HepG2 (cell line): Measurements from ENCODE around the gene RCE1. TPM values are rescaled to one million over a fixed set of nuclear protein-coding genes. Genes with fewer than 3 reads are reported as not detected.

Experiments
- AFF4 ChIP-seq: sonication (generic); formaldehyde crosslinking; IDR thresholded peaks from 2 replicates; pipeline ENCODE4 v1.4.0; 2020; ENCODE audit warnings: missing genetic modification reagents
- ARID5B ChIP-seq: IDR thresholded peaks from 2 replicates; pipeline ENCODE4 v1.4.0; 2020; ENCODE audit warnings: mild to moderate bottlenecking, missing genetic modification reagents
- ATF2 ChIP-seq: sonication (generic); formaldehyde crosslinking; IDR thresholded peaks from 2 replicates; pipeline ENCODE4 v1.4.0; 2020; ENCODE audit warnings: missing genetic modification reagents
- BRF2 ChIP-seq: sonication (generic); formaldehyde crosslinking; IDR thresholded peaks from 2 replicates; pipeline ENCODE4 v1.8.1; 2022; ENCODE audit warnings: mild to moderate bottlenecking, missing genetic modification reagents
- CBX1 ChIP-seq: IDR thresholded peaks from one replicate; pipeline ENCODE4 v1.6.1; 2016; ENCODE audit warnings: antibody characterized with exemption, low read depth
- CERS6 ChIP-seq: sonication (generic); formaldehyde crosslinking; IDR thresholded peaks from 2 replicates; pipeline ENCODE4 v1.5.0; 2020; ENCODE audit warnings: missing genetic modification reagents
- CHD2 ChIP-seq: IDR thresholded peaks from 2 replicates; pipeline ENCODE4 v1.6.1; 2011; ENCODE audit warnings: low read depth, low read length, improper control_type of control experiment
- FOXJ3 ChIP-seq: sonication (generic); formaldehyde crosslinking; IDR thresholded peaks from 2 replicates; pipeline ENCODE4 v1.4.0; 2020; ENCODE audit warnings: missing genetic modification reagents, mild to moderate bottlenecking, borderline replicate concordance
- KLF9 ChIP-seq: IDR thresholded peaks from 2 replicates; pipeline ENCODE4 v1.6.1; 2016; ENCODE audit warnings: low read depth
- NFE2L1 ChIP-seq: sonication (generic); formaldehyde crosslinking; IDR thresholded peaks from 2 replicates; pipeline ENCODE4 v1.4.0; 2020; ENCODE audit warnings: missing genetic modification reagents, mild to moderate bottlenecking, borderline replicate concordance
- RELA ChIP-seq: sonication (generic); formaldehyde crosslinking; IDR thresholded peaks from 2 replicates; pipeline ENCODE4 v1.4.0; 2020; ENCODE audit warnings: missing genetic modification reagents
- SP140L ChIP-seq: sonication (generic); formaldehyde crosslinking; IDR thresholded peaks from 2 replicates; pipeline ENCODE4 v1.4.0; 2020; ENCODE audit warnings: missing genetic modification reagents, borderline replicate concordance
- SP5 ChIP-seq: IDR thresholded peaks from 2 replicates; pipeline ENCODE4 v1.6.1; 2016; ENCODE audit warnings: low read depth, borderline replicate concordance
- YEATS4 ChIP-seq: sonication (generic); formaldehyde crosslinking; IDR thresholded peaks from 2 replicates; pipeline ENCODE4 v1.4.0; 2020; ENCODE audit warnings: missing genetic modification reagents, borderline replicate concordance
- ZSCAN21 ChIP-seq: sonication (generic); formaldehyde crosslinking; IDR thresholded peaks from 2 replicates; pipeline ENCODE4 v1.8.0; 2022; ENCODE audit warnings: mild to moderate bottlenecking, missing genetic modification reagents, moderate library complexity, borderline replicate concordance
- ZSCAN9 ChIP-seq: IDR thresholded peaks from 2 replicates; pipeline ENCODE4 v1.6.1; 2016; ENCODE audit warnings: borderline replicate concordance
- polyA plus RNA-seq, 8 experiments: library from polyadenylated mRNA; depleted of rRNA in 3 of 8; stranded (reverse) in 7 of 8; unstranded in 1 of 8; fragments of >200 nt; fragmentation: Illumina TruSeq in 4 of 8; extraction: Trizol in 4 of 8; gene quantifications; 2 replicates each; pipeline versions ENCODE4 v1.2.1 to v1.2.3, GENCODE V29; 2011 to 2016; ENCODE audit warnings: low read depth in 4 of 8, missing spikeins in 1 of 8, mixed read lengths in 1 of 8; ENCODE audit not compliant: insufficient read depth in 1 of 8
- total RNA-seq, 5 experiments: library from RNA; depleted of rRNA; stranded (reverse); fragments of >200 nt; fragmentation: Illumina TruSeq; extraction: Trizol; gene quantifications; 2 replicates each; pipeline ENCODE4 v1.2.3, GENCODE V29; 2016; ENCODE audit warnings: low read depth in 1 of 5

Gene RCE1
- total and polyA plus RNA-seq, 2 of the 13 experiments (the other 11 are each of a cell fraction or from before 2014, with no cell fraction given): 22.2 to 22.4 TPM

- TF ChIP-seq CERS6 (CRISPR knock-in tag) (no peak), FOXJ3 (CRISPR knock-in tag) (no peak), ARID5B (CRISPR knock-in tag) (peak; percentile 41), ZSCAN9 (CRISPR knock-in tag) (peak; percentile 58; the same call in 1 of the 2 replicates), SP5 (peak; percentile 78), KLF9 (CRISPR knock-in tag) (no peak), CHD2 (0 out of 2 replicates have a peak, but pooled peaks have one; percentile 40), YEATS4 (CRISPR knock-in tag) (peak; percentile 84; the same call in 1 of the 2 replicates), BRF2 (CRISPR knock-in tag) (0 out of 2 replicates have a peak, but pooled peaks have one; percentile 39), ATF2 (CRISPR knock-in tag) (peak; percentile 92; the same call in 1 of the 2 replicates), SP140L (CRISPR knock-in tag) (no peak), RELA (peak; percentile 47; the same call in 1 of the 2 replicates), ZSCAN21 (CRISPR knock-in tag) (peak; percentile 95), AFF4 (no peak), NFE2L1 (0 out of 2 replicates have a peak, but pooled peaks have one; percentile 50), CBX1 (peak; percentile 59)
These were observed at the start of gene RCE1 (continued) for GRCh38 chr11:66842896-66843775.
